ENCODE measurements around the gene SORL1.
A peak's percentile ranks its signal among the peaks of the same experiment; 100 is the strongest.
"Not testable (repeated sequence)": the region's sequence is repeated elsewhere in the genome, so short reads cannot be mapped to it uniquely, and the experiment has no call there.

The SORL1 gene, protein sequence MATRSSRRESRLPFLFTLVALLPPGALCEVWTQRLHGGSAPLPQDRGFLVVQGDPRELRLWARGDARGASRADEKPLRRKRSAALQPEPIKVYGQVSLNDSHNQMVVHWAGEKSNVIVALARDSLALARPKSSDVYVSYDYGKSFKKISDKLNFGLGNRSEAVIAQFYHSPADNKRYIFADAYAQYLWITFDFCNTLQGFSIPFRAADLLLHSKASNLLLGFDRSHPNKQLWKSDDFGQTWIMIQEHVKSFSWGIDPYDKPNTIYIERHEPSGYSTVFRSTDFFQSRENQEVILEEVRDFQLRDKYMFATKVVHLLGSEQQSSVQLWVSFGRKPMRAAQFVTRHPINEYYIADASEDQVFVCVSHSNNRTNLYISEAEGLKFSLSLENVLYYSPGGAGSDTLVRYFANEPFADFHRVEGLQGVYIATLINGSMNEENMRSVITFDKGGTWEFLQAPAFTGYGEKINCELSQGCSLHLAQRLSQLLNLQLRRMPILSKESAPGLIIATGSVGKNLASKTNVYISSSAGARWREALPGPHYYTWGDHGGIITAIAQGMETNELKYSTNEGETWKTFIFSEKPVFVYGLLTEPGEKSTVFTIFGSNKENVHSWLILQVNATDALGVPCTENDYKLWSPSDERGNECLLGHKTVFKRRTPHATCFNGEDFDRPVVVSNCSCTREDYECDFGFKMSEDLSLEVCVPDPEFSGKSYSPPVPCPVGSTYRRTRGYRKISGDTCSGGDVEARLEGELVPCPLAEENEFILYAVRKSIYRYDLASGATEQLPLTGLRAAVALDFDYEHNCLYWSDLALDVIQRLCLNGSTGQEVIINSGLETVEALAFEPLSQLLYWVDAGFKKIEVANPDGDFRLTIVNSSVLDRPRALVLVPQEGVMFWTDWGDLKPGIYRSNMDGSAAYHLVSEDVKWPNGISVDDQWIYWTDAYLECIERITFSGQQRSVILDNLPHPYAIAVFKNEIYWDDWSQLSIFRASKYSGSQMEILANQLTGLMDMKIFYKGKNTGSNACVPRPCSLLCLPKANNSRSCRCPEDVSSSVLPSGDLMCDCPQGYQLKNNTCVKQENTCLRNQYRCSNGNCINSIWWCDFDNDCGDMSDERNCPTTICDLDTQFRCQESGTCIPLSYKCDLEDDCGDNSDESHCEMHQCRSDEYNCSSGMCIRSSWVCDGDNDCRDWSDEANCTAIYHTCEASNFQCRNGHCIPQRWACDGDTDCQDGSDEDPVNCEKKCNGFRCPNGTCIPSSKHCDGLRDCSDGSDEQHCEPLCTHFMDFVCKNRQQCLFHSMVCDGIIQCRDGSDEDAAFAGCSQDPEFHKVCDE (N-terminal part only)

DNA sequence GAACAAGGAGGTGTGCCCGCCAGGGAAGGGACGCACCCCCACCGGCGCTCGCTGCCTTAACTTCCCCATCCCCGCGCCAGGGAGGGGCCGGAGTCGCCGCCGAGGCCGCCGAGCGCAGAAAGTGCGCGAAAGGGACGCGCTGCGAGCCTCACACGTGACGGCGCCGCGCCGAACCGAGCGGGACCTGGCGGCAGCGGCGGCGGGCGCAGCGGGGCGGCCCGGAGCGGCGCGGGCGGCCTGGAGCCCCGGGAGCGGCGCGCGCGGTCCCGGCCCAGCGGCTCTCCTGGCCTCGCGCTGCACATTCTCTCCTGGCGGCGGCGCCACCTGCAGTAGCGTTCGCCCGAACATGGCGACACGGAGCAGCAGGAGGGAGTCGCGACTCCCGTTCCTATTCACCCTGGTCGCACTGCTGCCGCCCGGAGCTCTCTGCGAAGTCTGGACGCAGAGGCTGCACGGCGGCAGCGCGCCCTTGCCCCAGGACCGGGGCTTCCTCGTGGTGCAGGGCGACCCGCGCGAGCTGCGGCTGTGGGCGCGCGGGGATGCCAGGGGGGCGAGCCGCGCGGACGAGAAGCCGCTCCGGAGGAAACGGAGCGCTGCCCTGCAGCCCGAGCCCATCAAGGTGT lies at the start of gene SORL1:
Gene SORL1 (plus strand): TSS at position 329 of the 623 bp plus-strand sequence. CDS start 18 bp downstream, at position 347.
- no peaks in the 10 kb centered on the region for H3K36me3 ChIP-seq (ENCODE audit: control insufficient read depth, insufficient read depth, low read length)
- peak within 1 kb of the TSS; percentile 81 for H3K9ac ChIP-seq (ENCODE audit: low read depth, low read length)
- no peaks in the 10 kb centered on the region for H3K9me3 ChIP-seq (ENCODE audit: control insufficient read depth, insufficient read depth, low read length)
- H3K4me1 ChIP-seq (ENCODE audit: control insufficient read depth, insufficient read depth, low read length), result peaks cover 42% of the 10 kb centered on the region
- H3K4me3 ChIP-seq (ENCODE audit: low read depth, low read length), result peak within 1 kb of the TSS; percentile 78
- peaks cover 14% of the 10 kb centered on the region for H3K27me3 ChIP-seq (ENCODE audit: control insufficient read depth, insufficient read depth, low read length)
- H3K27ac ChIP-seq (ENCODE audit: low read depth, low read length), result peak within 1 kb of the TSS; percentile 58

DNA sequence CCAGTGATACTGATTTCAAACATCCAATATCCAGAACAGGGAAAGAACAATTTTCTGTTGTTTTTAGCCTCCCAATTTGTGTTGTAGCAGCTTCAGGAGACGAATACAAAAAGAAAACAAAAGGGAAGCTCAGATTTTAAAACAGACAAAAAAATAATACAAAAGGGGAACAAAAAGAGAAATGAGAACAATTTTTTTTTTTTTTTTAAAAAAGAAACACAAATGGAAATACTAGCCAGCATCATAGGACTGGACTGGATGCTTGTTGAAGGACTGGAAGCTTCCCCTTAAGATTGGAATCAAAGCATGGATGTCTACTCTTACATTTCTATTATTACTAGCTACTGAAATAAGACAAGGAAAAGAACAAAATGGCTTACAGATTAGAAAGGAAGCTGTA lies 46.5 kb upstream of the SORL1 start:
- no peaks in the 10 kb centered on the region for H3K27me3 ChIP-seq (ENCODE audit: control insufficient read depth, insufficient read depth, low read length)
- no peak overlapping the region; the same call in 1 of the 2 replicates for H3K9ac ChIP-seq (ENCODE audit: low read depth, low read length)
- H3K27ac ChIP-seq (ENCODE audit: low read depth, low read length), result peak overlapping the region; percentile 97
- peaks cover 17% of the 10 kb centered on the region for H3K9me3 ChIP-seq (ENCODE audit: control insufficient read depth, insufficient read depth, low read length)
- H3K4me3 ChIP-seq (ENCODE audit: low read depth, low read length), result peak overlapping the region; percentile 9; the same call in 1 of the 2 replicates
- no peaks in the 10 kb centered on the region for H3K36me3 ChIP-seq (ENCODE audit: control insufficient read depth, insufficient read depth, low read length)
- peaks cover 34% of the 10 kb centered on the region for H3K4me1 ChIP-seq (ENCODE audit: control insufficient read depth, insufficient read depth, low read length)

DNA sequence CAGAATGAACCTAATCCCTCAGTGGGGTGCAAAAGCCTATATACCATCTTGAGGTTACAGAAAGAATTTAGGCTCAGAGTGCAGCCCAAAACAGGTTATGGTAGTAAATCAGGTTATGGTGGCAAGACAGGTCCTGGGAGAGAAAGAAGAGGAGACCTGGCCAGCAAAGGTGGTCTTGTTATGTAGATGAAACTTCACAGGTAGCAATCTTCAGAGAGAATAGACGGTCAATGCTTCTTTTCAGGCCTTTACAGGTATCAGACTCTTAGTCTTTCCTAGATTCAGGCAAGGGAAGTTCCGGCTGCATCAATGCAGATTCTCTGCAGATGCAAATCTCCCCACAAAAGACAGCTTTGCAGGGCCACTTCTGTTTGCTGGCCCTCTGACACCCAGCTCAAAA lies 45.8 kb upstream of the SORL1 start:
- peak overlapping the region; percentile 15; the same call in 1 of the 2 replicates for H3K4me3 ChIP-seq (ENCODE audit: low read depth, low read length)

DNA sequence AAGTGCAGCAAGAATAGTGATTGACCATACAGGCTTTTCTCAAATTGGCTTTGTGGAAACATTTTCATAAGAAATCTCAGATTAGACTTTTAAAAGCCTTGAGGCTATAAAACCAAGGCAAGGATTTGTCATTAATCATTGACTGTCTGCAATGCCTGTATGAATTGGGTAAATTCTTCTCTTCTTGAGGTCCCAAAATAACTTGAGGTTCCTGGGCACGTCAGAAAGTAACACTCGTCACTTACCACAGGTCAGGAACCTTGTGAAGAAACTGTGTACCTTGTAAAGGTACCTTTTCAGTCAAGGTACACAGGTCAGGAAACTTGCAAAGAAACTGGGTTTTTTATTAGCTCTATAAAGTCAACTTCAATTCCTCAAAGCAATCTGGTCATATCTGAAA lies 43.3 kb upstream of the SORL1 start:
- H3K27ac ChIP-seq (ENCODE audit: low read depth, low read length), result peak overlapping the region; percentile 2
- no peaks in the 10 kb centered on the region for H3K27me3 ChIP-seq (ENCODE audit: control insufficient read depth, insufficient read depth, low read length)
- no peak overlapping the region for H3K4me3 ChIP-seq (ENCODE audit: low read depth, low read length)
- peaks cover 28% of the 10 kb centered on the region for H3K4me1 ChIP-seq (ENCODE audit: control insufficient read depth, insufficient read depth, low read length)
- H3K9ac ChIP-seq (ENCODE audit: low read depth, low read length), result no peak overlapping the region
- H3K36me3 ChIP-seq (ENCODE audit: control insufficient read depth, insufficient read depth, low read length), result no peaks in the 10 kb centered on the region
- no peaks in the 10 kb centered on the region for H3K9me3 ChIP-seq (ENCODE audit: control insufficient read depth, insufficient read depth, low read length)

More for the DNA sequence above, 45.8 kb upstream of the SORL1 start:
- Histone ChIP-seq H3K9ac (ENCODE audit: low read depth, low read length) (no peak overlapping the region), H3K9me3 (ENCODE audit: control insufficient read depth, insufficient read depth, low read length) (peaks cover 11% of the 10 kb centered on the region), H3K27ac (ENCODE audit: low read depth, low read length) (peak overlapping the region; percentile 97), H3K4me1 (ENCODE audit: control insufficient read depth, insufficient read depth, low read length) (peaks cover 34% of the 10 kb centered on the region), H3K36me3 (ENCODE audit: control insufficient read depth, insufficient read depth, low read length) (no peaks in the 10 kb centered on the region), H3K27me3 (ENCODE audit: control insufficient read depth, insufficient read depth, low read length) (no peaks in the 10 kb centered on the region)

DNA sequence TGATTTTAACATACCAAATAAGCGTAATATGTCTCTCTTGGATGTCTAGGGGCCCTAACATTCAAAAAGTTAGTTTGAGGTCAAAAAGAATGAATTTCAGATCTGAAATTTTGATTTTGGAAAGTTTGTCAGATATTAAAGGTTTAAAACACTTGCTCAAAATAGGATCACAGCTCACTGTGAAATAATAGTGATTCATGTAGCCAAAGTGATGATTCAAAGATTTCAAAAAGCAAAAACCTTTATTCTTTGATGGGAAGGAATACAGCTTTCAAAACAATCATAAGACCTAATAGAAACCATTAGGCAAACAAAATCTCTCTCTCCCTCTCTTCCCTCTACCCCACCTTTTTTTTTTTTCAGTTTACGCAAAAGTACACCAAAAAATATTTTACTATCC lies 42.1 kb upstream of the SORL1 start:
- peaks cover 25% of the 10 kb centered on the region for H3K4me1 ChIP-seq (ENCODE audit: control insufficient read depth, insufficient read depth, low read length)
- not testable (repeated sequence) for H3K4me3 ChIP-seq (ENCODE audit: low read depth, low read length); H3K27me3 ChIP-seq (ENCODE audit: control insufficient read depth, insufficient read depth, low read length); H3K36me3 ChIP-seq (ENCODE audit: control insufficient read depth, insufficient read depth, low read length); H3K9me3 ChIP-seq (ENCODE audit: control insufficient read depth, insufficient read depth, low read length); H3K27ac ChIP-seq (ENCODE audit: low read depth, low read length); H3K9ac ChIP-seq (ENCODE audit: low read depth, low read length)

DNA sequence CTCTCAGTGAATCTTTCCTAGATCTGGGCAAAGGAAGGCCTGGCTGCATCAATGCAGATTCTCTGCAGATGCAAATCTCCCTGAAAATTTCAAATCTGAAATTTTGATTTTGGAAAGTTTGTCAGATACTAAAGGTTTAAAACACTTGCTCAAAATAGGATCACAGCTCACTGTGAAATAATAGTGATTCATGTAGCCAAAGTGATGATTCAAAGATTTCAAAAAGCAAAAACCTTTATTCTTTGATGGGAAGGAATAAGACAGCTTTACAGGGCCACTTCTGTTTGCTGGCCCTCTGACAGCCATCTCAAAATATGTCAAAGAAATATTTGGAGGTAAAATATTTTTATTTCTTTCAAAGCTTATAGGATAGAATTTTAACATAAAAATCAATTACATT lies 40.8 kb upstream of the SORL1 start:
- H3K9ac ChIP-seq (ENCODE audit: low read depth, low read length); H3K9me3 ChIP-seq (ENCODE audit: control insufficient read depth, insufficient read depth, low read length); H3K36me3 ChIP-seq (ENCODE audit: control insufficient read depth, insufficient read depth, low read length); H3K27me3 ChIP-seq (ENCODE audit: control insufficient read depth, insufficient read depth, low read length); H3K4me3 ChIP-seq (ENCODE audit: low read depth, low read length); H3K27ac ChIP-seq (ENCODE audit: low read depth, low read length): not testable (repeated sequence)
- peaks cover 17% of the 10 kb centered on the region for H3K4me1 ChIP-seq (ENCODE audit: control insufficient read depth, insufficient read depth, low read length)

DNA sequence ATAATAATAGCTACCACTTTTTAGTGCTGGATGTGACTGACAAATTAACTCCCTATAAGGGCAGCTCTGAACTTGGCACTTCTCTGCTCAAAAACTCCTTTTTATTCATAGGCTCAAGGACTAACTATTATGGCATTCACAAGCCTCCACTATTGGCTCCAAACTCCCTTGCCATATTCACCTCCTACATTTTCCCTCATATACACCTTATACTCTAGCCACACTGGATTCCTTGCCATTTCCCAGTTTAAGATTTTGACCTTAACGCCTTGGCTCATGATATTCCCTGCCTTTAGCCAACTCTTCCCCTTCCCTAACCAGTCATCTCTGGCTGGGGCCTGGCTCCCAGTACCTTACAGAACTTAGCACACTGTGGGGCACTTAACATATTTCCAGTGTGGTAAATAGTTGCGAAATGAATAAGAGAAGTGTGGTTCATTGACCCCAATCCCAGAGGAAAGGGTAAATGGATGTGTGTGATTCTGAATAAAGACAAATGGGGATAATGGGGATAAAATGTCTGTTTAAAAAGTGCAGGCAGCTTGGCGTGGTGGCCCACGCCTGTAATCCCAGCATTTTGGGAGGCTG lies 40.0 kb upstream of the SORL1 start:
- Histone ChIP-seq H3K36me3 (ENCODE audit: control insufficient read depth, insufficient read depth, low read length) (no peaks in the 10 kb centered on the region), H3K4me3 (ENCODE audit: low read depth, low read length) (no peak overlapping the region), H3K9me3 (ENCODE audit: control insufficient read depth, insufficient read depth, low read length) (no peaks in the 10 kb centered on the region), H3K27me3 (ENCODE audit: control insufficient read depth, insufficient read depth, low read length) (no peaks in the 10 kb centered on the region), H3K4me1 (ENCODE audit: control insufficient read depth, insufficient read depth, low read length) (peaks cover 10% of the 10 kb centered on the region), H3K9ac (ENCODE audit: low read depth, low read length) (no peak overlapping the region), H3K27ac (ENCODE audit: low read depth, low read length) (no peak overlapping the region)

DNA sequence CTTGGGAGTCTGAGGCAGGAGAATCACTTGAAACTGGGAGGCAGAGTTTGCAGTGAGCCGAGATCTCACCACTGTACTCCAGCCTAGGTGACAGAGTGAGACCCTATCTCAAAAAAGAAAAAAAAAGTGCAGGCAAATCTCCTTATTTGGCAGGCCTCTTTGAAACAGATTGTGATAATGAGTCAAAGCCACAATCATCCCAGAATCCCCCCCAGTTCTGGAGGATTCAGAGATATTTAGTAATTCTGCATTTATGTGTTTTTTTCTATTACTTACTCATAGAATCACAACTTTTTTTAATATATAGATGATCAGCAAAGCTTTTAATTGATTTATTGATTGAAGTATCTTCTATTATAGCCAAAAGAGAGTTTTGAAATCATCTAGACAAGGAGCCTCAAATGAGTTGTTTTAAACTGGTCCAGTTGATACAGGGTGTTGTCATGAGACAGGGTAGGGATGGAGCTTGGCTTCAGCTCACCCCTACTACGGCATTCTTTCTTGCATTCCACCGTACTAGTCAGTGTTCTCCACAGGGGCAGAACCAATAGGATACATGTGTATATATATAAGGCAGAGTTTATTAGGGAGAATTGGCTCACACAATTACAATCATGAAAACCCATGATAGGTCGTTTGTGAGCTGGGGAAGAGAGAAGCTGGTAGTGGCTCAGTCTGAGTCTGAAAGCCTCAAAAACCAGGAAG lies 39.3 kb upstream of the SORL1 start:
- no peaks in the 10 kb centered on the region for H3K9me3 ChIP-seq (ENCODE audit: control insufficient read depth, insufficient read depth, low read length)
- H3K4me1 ChIP-seq (ENCODE audit: control insufficient read depth, insufficient read depth, low read length), result peaks cover 3% of the 10 kb centered on the region
- no peaks in the 10 kb centered on the region for H3K36me3 ChIP-seq (ENCODE audit: control insufficient read depth, insufficient read depth, low read length)
- no peak overlapping the region for H3K9ac ChIP-seq (ENCODE audit: low read depth, low read length)
- no peak overlapping the region for H3K4me3 ChIP-seq (ENCODE audit: low read depth, low read length)
- H3K27me3 ChIP-seq (ENCODE audit: control insufficient read depth, insufficient read depth, low read length), result no peaks in the 10 kb centered on the region
- no peak overlapping the region for H3K27ac ChIP-seq (ENCODE audit: low read depth, low read length)

DNA sequence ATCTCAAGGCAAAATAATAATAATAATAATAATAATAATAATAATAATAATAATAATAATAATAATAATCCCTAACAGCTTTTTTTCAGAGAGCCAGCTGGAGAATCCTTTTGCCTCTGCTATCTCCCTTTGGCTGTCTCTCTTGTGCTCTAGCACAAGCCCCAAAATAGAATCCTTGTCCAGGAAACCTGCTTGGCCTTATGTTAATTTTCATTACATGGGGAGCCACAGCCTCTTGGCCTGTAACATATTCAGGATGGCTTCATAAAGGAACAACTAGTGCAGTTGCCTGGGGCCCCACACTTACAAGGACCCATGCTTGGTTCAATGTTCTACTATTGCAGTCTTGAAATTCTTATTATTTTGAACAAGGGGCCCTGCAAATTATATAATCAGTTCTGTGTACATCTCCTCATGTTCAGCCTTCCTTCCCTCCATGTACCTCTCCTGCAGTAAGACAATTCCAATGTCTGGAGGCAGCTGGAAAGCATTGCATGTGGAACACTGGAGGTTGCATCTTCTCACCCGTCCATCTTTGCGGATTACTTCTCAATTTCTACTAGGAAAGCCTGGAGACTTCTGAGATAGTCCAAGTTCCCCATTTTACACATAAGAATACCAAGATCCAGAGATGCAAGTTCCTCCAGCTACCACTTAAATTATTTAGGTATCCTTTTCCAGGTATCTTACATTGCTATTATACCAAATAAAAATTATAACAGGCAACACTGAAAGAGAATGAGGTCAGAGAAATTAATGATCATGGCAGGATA lies 37.8 kb upstream of the SORL1 start:
- Histone ChIP-seq H3K9ac (ENCODE audit: low read depth, low read length) (no peak overlapping the region), H3K27ac (ENCODE audit: low read depth, low read length) (no peak overlapping the region), H3K36me3 (ENCODE audit: control insufficient read depth, insufficient read depth, low read length) (no peaks in the 10 kb centered on the region), H3K9me3 (ENCODE audit: control insufficient read depth, insufficient read depth, low read length) (no peaks in the 10 kb centered on the region), H3K4me3 (ENCODE audit: low read depth, low read length) (no peak overlapping the region), H3K27me3 (ENCODE audit: control insufficient read depth, insufficient read depth, low read length) (no peaks in the 10 kb centered on the region), H3K4me1 (ENCODE audit: control insufficient read depth, insufficient read depth, low read length) (no peaks in the 10 kb centered on the region)

Measured in HUES48 (cell line).